K562 (cell line): ENCODE measurements around the gene SMIM10L2A.

Experiments used
- CTCF ChIP-seq, 3 experiments: IDR thresholded peaks in 2 of 3; conservative IDR thresholded peaks in 1 of 3; 2 replicates each; pipeline ENCODE4 v1.5.1; 2011 to 2012; ENCODE audit warnings: low read length in 3 of 3, mild to moderate bottlenecking in 3 of 3, control low read depth in 2 of 3, improper control_type of control experiment in 1 of 3, inconsistent platforms in 1 of 3, low read depth in 1 of 3, mixed read lengths in 1 of 3, moderate library complexity in 1 of 3; ENCODE audit not compliant: insufficient read depth in 2 of 3
- FOXP1 ChIP-seq: sonication (generic); formaldehyde crosslinking; IDR thresholded peaks from 2 replicates; pipeline ENCODE4 v1.8.0; 2022; ENCODE audit warnings: mild to moderate bottlenecking, missing genetic modification reagents
- HNRNPH1 ChIP-seq: fragments of 200-400 bp; formaldehyde crosslinking; optimal IDR thresholded peaks from 2 replicates; pipeline ENCODE3; 2017; ENCODE audit warnings: low read depth, mild to moderate bottlenecking, low read length, moderate library complexity
- JUN ChIP-seq, 2 experiments: sonication (generic) in 1 of 2; formaldehyde crosslinking in 1 of 2; IDR thresholded peaks; 2 replicates each; pipeline versions ENCODE4 v1.6.1 to v1.8.0; 2012 to 2022; ENCODE audit warnings: borderline replicate concordance in 2 of 2, mild to moderate bottlenecking in 2 of 2, improper control_type of control experiment in 1 of 2, low read depth in 1 of 2, low read length in 1 of 2, missing genetic modification reagents in 1 of 2
- KDM1A ChIP-seq, 2 experiments: fragments of 450-650 bp; IDR thresholded peaks; 2 replicates each; pipeline ENCODE4 v1.6.1; 2016; ENCODE audit warnings: mild to moderate bottlenecking in 2 of 2
- RCOR1 ChIP-seq, 2 experiments: IDR thresholded peaks; 2 replicates each; pipeline ENCODE4 v1.6.1; 2012; ENCODE audit warnings: low read depth in 2 of 2, low read length in 2 of 2, borderline replicate concordance in 1 of 2, improper control_type of control experiment in 1 of 2
- RFX5 ChIP-seq: IDR thresholded peaks from 2 replicates; pipeline ENCODE4 v1.6.1; 2011; ENCODE audit warnings: low read depth, mild to moderate bottlenecking, improper control_type of control experiment, low read length
- SFPQ ChIP-seq: fragments of 200-400 bp; formaldehyde crosslinking; IDR thresholded peaks from 2 replicates; pipeline ENCODE4 v1.6.1; 2017; ENCODE audit warnings: mild to moderate bottlenecking, low read depth, low read length, moderate library complexity
- SMARCA5 ChIP-seq: fragments of 450-650 bp; IDR thresholded peaks from 2 replicates; pipeline ENCODE4 v1.6.1; 2016
- ZFP30 ChIP-seq: fragments of 250-450 bp; sonication (Bioruptor Pico); IDR thresholded peaks from 2 replicates; pipeline ENCODE4 v1.8.0; 2022; ENCODE audit warnings: moderate library complexity, mild to moderate bottlenecking, inconsistent platforms, borderline replicate concordance

GRCh38 chrX:135420831-135421230 is 913 bp upstream of the SMIM10L2A start:
- TF ChIP-seq SMARCA5: no peak
- TF ChIP-seq RFX5: no peak
- TF ChIP-seq CTCF (IDR thresholded peaks at IDR 0.05 in 2 of 3, conservative IDR thresholded peaks at IDR 0.05 in 1 of 3; ENCODE audit: insufficient read depth in 2 of 3, low read depth in 1 of 3, low read length in 3 of 3): no peak
- TF ChIP-seq KDM1A (IDR thresholded peaks at IDR 0.05): no peak
- TF ChIP-seq HNRNPH1: no peak
- no peak for TF ChIP-seq SFPQ
- TF ChIP-seq FOXP1 (CRISPR knock-in tag): no peak
- no peak for TF ChIP-seq RCOR1 (IDR thresholded peaks at IDR 0.05; ENCODE audit: borderline replicate concordance in 1 of 2, low read depth in 2 of 2, low read length in 2 of 2)
- TF ChIP-seq ZFP30: no peak
- no peak for TF ChIP-seq JUN (IDR thresholded peaks at IDR 0.05; ENCODE audit: borderline replicate concordance, low read depth, low read length)
- no peak for TF ChIP-seq JUN (CRISPR knock-in tag; IDR thresholded peaks at IDR 0.05; ENCODE audit: borderline replicate concordance)
